Activated CD8-positive, alpha-beta memory T cell treated with anti-CD3 and anti-CD28 coated beads, Interleukin-2, amount 50 U/mL, for 24 hours (primary cell): ENCODE results near the gene DNAH10.

ENCODE experiments used
- DNase-seq: peaks from one replicate; pipeline ENCODE4 v3.0.0-alpha.2; 2020; ENCODE audit errors: extremely low read depth

The DNAH10 gene, protein sequence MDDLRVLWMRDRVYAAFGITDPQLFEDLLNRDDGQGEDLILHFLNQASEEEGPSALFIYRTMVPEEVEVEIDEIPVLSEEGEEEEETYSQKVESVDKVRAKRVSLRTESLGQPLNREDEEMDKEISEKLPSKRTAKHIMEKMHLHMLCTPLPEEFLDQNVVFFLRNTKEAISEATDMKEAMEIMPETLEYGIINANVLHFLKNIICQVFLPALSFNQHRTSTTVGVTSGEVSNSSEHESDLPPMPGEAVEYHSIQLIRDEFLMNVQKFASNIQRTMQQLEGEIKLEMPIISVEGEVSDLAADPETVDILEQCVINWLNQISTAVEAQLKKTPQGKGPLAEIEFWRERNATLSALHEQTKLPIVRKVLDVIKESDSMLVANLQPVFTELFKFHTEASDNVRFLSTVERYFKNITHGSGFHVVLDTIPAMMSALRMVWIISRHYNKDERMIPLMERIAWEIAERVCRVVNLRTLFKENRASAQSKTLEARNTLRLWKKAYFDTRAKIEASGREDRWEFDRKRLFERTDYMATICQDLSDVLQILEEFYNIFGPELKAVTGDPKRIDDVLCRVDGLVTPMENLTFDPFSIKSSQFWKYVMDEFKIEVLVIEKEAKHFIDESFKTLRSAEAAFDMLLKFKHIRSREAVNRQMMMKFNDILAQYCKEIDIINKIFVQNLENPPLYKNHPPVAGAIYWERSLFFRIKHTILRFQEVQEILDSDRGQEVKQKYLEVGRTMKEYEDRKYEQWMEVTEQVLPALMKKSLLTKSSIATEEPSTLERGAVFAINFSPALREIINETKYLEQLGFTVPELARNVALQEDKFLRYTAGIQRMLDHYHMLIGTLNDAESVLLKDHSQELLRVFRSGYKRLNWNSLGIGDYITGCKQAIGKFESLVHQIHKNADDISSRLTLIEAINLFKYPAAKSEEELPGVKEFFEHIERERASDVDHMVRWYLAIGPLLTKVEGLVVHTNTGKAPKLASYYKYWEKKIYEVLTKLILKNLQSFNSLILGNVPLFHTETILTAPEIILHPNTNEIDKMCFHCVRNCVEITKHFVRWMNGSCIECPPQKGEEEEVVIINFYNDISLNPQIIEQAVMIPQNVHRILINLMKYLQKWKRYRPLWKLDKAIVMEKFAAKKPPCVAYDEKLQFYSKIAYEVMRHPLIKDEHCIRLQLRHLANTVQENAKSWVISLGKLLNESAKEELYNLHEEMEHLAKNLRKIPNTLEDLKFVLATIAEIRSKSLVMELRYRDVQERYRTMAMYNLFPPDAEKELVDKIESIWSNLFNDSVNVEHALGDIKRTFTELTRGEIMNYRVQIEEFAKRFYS (N-terminal part only)

DNA sequence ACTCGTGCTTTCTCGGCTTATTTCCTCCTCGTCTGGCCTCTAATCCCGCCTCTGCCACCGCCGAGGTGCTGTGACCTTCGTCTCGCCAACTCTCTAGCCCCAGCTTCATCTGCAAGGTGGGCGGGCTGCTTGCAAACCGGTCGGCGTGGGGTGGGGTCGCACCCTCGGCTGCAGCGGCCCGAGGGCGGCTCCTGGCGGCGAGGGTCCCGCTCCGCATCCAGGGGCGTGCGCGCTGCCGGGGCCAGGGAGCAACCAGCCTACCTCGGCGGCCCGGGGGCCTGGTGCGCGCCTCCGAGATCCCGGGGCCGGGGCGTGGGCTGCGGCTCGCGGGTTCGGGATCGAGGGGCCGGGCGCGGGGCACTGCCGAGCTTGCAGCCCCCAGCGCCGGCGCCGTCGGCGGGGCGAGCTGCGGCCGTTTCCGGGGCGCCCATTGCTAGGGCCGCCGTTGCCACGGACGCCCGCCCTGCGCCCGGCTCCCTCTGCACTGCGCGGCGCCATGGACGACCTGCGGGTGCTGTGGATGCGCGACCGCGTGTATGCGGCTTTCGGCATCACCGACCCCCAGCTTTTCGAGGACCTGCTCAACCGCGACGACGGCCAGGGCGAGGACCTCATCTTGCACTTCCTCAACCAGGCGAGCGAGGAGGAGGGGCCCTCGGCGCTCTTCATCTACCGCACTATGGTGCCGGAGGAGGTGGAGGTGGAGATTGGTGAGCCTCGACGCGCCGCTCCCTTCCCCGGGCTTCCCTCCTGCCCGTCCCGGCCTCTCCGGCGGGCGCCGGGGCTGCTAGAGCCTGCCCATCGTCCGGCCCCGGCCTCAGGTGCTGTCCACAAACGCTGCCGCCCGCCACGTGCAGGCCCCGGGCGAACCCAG, at the start of gene DNAH10:
Gene DNAH10 (plus strand): TSS at position 461 of the 874 bp plus-strand sequence. CDS start 36 bp downstream, at position 497.
- DNase-seq: no peak

DNA sequence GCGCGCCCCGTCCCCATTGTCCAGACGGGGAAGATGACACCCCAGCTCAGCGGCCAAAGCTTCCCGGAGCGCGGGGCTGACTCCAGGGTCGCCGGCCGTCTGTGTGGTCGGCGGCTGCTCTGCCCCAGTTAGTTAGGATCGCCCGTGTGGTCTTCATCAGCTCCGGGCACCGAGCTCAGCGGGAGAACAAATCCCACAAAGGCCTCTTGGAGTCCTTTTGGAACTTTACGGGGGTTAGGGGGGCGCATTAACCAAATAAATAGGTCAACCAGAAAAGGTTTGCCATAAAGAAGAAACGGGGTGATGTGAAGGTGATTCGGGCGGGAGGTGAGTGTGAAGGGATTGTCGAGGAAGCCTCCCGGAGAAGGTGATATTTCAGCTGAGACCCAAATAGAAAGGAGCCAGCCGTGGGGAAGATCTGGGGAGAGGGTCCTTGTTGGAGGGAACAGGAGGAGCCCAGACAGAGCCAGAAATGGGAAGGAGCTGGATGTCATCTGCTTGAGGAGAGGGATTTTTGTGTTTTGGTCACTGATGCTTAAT, 49.3 kb upstream of the DNAH10 start:
- DNase-seq: no peak

DNA sequence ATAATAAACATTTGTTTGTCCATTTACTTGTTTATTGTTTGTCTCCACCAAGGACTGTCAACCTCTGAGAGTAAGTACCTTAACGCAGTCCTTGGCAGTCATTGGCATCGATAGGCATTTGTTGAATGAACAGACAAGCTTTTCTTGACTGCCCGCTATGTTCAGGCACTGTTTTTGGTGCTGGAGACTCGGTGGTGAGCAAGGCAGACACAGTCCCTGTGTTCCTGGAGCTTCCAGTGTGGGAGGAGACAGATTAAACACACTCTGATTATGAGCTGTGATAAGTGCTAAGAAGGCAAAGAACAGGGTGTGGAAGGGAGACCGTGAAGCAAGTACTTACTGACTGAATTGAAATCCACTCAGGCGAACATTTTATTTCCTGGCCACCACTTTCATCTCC, 48.7 kb upstream of the DNAH10 start:
- DNase-seq: no peak

DNA sequence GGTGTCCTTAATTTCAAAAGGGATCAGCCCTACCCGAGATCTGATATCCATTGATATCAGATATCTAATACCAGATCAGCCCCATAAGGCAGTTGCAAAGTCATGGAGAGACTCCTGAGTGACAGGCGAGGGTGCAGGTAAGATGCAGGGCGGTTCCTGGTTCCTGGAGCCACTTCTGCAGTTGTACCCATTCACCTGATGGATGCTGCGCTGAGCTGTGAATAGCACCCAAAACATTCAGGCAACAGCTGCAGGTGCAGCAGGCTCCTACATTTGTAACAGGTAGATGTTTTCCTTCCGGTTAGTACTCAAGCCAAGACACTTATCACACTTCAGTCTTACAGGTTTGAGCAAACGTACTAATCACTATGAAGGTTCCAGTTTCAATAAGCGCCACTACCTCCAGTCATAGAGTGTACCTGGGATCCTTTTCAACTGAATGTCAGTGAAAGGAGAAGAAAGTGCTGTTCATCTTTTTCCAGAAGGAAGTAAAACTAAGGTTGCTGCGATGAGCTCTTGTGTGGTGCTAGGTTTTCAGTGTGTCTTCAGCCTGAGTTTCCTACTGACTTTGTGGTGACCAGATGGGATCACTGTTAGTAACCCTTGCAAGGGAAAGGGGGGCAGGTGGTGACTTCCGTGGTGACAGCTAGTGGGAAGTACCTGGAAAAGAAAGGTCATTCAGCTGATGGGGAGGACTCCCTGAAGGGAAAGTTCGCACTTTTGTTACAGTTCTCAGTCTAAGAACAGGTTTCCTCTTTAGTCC, 48.1 kb upstream of the DNAH10 start:
- DNase-seq: no peak

DNA sequence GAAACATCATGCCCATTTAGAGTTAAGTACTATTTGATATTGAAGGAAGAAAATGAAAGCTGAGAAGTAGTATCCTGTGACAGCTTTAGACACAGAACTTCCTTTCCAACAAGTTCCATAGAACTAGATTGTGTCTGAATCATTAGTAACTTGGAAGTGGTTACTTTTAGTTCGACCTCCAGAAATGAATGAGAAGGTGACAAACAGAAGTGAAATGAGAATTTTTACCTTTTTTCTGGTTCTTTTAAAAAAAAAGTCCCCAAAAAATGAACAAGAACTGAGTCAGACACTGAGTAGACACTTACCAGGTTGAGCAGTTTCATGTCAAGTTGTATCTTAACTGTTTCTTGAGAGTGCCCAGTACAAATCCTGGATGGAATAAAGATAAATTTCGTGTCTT, 46.9 kb upstream of the DNAH10 start:
- DNase-seq: no peak

DNA sequence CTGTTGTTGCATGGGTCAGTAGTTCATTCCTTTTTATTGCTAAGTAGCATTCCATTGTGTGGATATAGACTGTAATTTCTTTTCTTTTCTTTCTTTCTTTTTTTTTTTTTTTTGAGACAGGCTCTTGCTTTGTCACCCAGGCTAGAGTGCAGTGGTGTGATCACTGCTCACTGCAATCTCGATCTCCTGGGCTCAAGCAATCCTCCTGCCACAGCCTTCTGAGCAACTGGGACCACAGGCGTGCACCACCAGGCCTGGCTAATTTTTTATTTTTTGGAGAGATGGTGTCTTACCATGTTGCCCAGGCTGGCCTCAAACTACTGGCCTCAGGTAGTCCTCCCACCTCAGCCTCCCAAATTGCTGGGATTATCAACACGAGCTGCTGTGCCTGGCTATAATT, 44.8 kb upstream of the DNAH10 start:
- DNase-seq: no peak

DNA sequence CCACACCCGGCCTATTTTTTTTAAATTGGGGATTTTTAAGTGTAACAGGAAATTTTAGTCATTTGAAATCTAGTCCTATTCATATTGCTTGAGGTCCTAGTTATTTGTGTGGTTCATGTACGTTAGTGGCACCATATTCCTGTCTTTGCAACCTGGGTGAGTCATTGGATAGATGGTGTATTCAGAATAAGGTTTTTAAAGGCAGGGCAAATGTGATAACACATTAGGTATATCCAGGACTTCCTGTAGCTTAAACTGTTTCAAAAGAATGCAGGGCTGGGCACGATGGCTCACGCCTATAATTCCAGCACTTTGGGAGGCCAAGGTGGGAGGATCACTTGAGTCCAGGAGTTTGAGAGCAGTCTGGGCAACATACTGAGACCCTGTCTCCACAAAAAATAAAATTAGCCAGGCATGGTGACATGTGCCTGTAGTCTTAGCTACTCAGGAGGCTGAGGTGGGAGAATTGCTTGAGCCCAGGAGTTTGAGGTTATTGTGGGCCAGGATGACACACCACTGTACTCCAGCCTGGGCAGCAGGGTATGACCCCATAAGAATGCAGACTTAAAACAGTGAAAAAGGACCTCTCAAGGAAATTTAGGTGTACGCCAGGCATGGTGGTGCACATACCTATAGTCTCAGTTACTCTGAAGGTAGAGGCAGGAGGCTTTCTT, 41.8 kb upstream of the DNAH10 start:
- no peak for DNase-seq

DNA sequence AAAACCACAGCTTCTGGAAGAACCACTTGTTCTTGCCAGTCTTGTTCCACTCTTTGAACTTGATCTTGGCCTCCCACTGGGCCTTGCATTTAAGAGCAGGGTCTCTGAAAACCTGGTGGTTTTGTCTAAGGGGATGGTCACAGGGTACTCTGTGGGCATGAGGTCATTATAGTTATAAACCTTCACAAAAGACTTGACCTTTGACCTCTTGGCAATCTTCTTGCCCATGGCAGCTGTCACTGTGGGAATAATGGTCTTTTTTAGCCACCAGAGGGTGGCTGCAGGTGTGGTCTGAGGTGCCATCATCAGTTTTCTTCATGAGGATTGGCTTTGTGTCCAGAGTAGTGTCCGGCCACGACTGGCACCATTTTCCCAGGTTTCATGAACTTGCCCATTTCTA, 40.9 kb upstream of the DNAH10 start:
- no peak for DNase-seq

DNA sequence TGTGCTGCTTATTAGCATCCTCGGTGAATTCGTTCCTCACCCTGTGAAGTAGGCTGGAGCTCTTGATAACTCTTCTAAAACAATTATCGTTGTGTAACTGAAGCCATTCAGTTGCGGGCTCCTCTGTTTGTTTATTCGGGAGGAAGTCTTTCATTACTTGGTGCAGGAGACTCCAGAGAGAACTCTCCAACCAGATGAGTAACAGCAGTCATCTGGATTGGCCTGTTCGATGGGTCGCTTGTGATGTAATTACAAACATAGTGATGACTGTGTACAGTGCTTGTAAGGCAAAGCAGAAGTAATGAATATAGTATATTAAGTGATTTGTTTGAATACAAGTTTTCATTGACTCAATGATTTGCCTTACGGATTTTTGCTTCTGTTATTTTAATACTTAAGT, 39.1 kb upstream of the DNAH10 start:
- no peak for DNase-seq

DNA sequence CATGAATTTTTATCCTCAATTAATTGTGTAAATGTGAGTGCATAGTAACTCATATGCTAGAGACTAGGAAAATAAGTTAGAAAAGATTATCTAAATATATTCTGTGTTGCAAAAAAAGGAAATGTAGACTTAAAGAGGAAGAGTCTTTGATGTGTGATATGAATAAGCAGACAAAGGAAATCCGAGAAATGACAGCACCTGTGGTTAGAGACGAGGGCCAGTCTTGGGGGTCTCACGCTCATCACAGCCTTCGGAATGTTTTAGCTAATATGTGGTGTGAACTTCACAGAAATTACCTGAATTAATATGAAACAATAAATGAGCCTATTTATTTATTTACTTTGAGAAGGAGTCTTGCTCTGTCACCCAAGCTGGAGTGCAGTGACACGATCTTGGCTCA, 38.3 kb upstream of the DNAH10 start:
- DNase-seq: no peak

DNA sequence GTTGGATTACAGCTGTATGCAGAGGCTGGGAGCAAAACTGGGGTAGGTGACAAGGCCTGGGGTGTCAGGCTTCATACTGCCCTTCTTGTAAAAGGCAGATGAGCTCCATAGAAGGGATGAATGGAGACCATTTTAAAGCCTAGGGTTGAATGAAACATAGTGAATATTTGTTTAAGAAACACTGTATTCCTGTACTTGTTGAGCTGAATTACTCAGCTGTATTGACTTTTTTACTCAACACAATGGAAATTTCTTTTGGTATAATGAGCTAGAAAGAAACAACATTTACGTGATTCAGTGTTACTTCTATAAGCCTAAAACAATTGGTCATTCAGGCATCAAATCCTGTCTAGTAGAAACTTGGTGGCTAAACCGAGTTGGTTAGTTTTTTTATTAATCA, 35.9 kb upstream of the DNAH10 start:
- no peak for DNase-seq

DNA sequence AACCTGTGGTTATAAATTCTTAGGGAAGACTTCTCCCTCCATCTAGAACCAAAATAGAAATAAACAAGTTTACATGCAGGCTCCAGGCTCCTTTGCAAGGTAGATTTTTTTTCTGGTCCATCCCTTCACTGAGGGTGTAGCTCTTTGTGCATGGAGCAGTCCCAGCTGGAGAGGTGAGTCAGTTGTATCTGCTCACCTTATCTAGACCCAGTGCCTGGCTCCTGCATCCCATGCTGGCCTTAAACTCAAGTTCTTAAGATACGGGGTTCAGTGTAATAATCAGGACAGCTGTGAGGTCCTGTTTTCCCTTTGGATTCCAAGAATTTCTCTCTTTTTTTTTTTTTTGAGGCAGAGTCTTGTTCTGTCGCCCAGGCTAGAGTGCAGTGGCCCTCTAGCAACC, 35.1 kb upstream of the DNAH10 start:
- DNase-seq: no peak

DNA sequence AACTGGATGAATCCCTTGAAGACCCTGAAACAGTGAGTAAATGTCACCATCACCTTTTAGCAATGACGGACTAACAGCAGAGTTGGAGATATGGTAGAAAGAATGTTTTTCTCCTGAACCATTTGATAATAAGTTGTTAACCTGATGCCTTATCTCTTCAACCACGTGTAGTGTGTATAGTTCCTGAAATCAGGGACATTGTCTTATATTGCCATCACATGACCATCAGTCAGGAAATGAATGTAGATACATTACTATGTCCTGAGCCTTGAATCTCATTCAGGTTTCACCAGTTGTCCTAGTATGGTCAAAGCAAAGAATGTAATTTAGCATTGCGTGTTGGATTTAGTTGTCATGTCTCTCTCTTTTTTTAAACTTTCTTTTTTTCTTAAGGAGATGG, 34.2 kb upstream of the DNAH10 start:
- DNase-seq: no peak

DNA sequence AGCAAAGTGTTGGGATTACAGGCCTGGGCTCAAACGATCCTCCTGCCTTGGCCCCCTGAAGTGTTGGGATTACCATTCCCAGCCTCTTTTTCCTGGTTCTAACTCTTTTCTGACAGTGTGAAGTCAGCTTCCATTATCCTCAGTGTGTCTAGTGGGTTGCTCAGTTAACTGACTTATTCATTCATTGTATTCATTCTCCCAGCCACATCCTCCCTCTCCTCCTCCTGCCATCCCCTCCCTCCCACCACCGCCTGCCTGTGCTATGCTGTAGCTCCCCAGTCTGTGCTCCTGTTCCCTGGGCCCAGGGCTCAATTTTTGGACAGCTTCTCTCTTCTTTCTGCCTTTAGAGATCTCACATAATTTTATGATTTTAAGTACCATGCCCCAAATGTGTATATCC, 30.5 kb upstream of the DNAH10 start:
- DNase-seq: no peak

DNA sequence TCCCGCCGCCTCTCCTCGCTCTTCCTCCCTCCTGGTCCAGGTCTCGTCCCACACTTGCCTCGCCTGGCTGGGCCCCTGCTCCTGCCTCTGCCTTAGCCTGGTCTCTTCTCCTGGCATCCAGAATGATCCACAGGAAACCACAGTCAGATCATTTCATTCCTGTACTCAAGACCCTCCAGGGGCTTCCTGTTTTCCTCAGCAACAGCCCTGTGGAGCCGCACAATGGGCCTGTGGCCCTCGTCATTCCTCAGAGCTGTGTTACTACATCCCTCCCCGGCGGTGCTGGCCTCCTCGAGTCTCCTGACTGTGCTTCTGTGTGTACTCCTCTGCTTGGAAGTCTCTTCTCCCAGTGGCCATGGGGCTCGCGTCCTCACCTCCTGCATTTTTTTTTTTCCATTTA, 29.9 kb upstream of the DNAH10 start:
- DNase-seq: no peak

DNA sequence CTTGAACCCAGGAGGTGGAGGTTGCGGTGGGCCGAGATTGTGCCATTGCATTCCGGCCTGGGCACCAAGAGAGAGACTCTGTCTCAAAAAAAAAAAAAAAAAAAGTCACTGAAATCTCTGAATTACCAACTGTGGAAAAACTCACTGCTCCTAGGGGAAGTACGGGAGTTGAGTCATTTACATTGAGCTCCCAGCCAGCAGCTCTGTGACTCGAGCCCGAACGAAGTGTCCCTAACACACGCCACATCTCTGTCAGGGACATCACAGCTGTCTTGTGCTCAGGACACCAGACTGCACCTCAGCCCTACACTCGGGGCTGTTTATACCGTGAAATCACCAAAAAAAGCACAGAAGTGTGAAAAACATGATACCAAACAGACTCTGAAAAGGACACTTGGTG, 28.9 kb upstream of the DNAH10 start:
- no peak for DNase-seq

DNA sequence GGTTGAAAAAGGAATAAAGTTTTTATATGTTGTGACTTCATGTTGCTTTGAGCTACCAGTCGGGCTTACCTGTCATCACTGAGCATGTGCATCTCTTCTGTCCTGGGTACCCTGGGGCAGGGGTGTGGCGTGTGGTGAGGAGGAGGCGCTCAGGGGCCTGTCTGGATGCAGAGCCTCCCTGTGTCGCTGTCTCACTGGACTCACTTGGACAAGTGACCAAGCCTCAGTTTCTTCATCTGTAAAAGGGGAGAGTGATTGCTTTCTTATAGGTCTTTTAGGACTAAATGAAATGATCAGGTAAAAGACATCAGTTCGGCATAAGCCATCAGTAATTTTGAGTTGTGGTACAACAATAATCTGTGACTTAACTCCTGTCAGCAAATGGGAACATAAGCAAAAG, 27.8 kb upstream of the DNAH10 start:
- no peak for DNase-seq

DNA sequence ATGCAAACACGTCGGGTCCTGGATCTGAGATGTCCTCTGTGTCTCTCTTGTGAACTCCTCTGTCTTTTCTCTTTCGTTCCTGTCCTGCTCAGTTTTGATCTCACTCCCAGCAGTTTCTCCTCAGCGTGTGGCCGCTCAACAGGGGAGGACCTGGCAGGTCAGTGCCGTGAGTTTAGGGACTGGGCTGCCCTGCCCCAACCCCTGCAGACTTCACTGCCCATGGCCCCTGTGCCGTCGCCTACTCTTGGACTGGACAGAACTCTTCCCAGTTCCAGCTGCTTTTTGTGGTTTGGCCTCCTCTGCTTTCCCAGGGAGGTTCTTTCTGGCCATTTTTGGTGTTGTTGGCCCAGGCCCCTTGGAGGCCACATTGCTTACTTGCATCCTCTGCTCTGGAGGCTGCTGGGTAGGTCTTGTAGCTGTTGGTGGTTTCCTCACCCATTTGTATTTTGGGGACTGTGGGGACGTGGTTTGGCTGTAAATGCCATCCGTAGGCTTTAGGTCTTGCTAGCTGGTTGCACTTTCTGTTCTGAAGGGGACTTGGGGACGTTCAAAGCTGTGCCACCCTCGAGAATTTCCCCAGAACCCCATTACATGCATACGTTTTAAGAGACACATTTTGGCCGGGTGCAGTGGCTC, 20.0 kb upstream of the DNAH10 start:
- DNase-seq: no peak

DNA sequence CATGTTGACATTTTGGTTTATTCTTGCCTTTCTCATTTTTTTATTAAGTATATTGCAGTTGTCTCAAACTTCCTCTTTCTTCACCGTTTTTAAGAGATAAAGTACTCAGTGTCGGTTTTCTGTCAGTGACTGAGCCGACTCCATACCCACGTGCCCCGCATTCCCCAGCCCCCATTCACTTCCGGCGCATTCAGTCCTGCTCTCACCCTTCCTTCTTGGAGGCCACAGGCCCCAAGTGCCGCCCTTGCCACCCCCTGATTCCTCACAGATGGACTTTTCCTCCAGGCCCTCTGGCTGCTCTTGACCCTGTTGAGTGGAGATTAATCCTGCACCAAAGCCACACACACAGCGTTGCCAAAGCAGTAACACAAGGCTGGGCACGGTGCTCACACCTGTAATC, 19.1 kb upstream of the DNAH10 start:
- no peak for DNase-seq
